Limb (tissue), 2 donors: ENCODE results near the gene TVP23A.
"Not testable (repeated sequence)": the region's sequence is repeated elsewhere in the genome, so short reads cannot be mapped to it uniquely, and the experiment has no call there.

Experiments used
- DNase-seq, 2 donors: peaks; one replicate each; pipeline ENCODE4 v3.0.0-alpha.2; 2016; ENCODE audit errors: extremely low spot score in 2 of 2

Gene TVP23A

DNA sequence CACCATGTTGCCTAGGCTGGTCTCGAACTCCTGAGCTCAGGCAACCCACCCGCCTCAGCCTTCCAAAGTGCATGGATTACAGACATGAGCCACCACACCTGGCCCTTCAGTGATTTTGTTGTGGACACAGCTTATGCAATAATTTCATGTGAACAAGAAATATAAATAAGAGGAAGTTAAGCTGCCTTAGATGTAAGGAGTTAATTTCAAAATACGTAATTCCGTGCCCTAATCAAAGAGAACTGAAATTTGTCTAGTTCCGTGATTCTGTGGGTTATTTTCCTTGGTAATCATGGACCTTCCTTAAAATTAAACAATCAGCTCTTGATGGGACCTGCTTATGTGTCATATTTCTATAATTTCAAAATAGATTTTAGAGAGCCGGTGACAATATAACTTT is 11.9 kb downstream of the TVP23A start:
- no peak for DNase-seq

DNA sequence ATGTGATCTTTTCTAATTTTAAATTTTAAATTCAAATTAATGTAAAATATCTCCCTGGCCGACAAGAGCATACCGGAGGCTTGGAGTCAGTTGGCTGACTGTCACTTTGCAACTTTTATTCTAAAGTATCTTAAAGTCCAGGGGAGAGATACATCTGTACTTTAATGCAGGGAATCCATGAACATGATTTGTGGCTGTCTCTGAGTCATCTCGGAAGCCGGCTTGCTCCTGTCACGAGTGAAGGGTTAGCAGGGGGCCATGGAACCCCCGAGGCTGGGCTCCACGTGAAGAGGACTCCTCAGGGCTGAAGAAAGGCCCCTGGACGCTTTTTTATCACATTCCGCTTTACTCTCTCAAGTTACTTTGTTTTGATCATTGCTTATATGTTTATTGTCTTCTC is 13.3 kb downstream of the TVP23A start:
- no peak for DNase-seq

GRCh38 chr16:10799736-10800135 is 18.9 kb downstream of the TVP23A start:
- DNase-seq, result no peak

GRCh38 chr16:10791048-10791447 is 27.5 kb downstream of the TVP23A start:
- DNase-seq, result no peak

- not testable (repeated sequence) for DNase-seq
Observed at GRCh38 chr16:10788630-10789029, 30.0 kb downstream of the TVP23A start.

GRCh38 chr16:10787304-10787703 is 31.3 kb downstream of the TVP23A start:
- no peak for DNase-seq

DNA sequence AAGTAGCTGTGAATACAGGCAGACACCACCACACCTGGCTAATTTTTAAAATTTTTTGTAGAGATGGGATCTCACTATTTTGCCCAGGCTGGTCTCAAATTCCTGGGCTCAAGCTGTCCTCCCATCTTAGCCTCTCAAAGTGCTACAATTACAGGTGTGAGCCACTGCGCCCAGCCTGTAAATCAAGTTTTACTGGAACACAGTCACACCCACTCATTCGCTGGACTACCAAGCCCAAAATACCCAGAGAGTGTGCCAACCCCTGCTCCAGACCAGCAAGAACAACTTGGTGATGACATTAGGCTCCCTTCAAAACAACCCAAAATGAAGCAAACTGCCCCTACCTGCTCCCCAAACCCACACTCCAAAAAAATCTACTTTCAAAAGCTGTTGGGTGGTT is 36.0 kb downstream of the TVP23A start:
- no peak for DNase-seq

GRCh38 chr16:10780628-10781027 is 38.0 kb downstream of the TVP23A start:
- no peak for DNase-seq

- not testable (repeated sequence) for DNase-seq
Observed at GRCh38 chr16:10779908-10780307, 38.7 kb downstream of the TVP23A start.

GRCh38 chr16:10777356-10777755 is 41.2 kb downstream of the TVP23A start:
- DNase-seq, result no peak

DNA sequence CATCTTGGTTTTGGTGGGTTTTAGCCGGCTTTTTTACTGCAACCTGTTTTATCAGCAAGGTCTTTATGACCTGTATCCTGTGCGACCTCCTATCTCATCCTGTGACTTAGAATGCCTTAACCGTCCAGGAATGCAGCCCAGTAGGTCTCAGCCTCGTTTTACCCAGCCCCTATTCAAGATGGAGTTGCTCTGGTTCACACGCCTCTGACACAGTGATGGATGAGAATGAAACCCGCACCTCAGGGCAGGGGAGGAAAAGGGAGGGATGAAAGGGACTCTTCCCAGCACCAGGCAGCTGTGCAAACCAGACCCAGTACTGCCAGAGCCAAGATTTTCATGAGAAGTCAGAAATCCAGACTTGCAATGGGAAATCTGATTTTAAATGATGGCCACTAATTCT is 41.7 kb downstream of the TVP23A start:
- not testable (repeated sequence) for DNase-seq

DNA sequence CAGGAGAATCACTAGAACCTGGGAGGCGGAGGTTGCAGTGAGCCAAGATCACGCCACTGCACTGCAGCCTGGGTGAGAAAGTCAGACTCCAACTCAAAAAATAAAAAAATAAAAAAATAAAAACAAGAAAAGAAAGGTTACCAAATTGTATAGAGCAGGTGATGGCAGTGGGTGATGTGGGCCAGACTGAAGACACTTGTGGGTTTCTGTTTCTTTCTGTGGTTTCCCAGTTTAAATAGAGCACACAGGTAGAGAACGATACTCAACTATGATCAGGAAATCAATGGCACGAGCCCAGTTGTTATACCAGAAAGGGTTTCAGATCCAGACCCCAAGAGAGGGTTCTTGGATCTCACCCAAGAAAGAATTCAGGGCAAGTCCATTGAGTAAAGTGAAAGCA is 42.3 kb downstream of the TVP23A start:
- no peak for DNase-seq

DNA sequence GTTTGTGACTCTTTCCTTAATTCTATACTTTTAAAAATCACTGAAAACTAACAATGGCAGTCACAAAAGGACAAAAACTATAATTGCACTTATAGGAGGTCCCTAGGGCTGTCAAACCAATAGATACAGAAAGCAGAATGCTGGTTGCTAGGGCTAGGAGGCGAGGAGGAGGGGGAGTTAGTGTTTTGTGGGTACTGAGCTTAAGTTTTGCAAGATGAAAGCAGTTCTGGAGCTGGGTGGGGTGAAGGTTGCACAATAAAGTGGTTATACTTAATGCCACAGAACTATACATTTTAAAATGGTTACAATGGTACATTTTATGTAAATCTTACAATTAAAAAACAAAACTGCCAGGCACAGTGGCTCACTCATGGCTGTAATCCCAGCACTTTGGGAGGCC is 47.7 kb downstream of the TVP23A start:
- no peak for DNase-seq

DNA sequence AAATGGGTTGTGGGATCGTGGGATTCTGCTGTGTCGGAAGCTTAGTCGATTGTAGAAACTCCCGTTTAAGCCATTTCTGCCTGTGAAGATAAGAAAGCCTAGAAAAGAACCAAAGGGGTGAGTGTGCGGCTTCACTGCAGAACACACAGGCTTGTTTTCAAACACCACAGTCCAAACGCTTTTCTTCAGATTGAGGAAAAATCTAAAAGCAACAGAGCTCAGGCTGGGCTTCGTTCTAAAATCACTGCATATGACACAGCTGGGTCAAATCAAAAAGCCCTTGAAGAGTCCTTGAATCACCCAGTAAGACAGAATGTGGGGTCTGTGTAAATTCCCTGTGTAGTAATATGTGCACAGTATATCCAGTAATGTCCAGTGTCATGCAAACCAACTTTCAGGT is 49.2 kb downstream of the TVP23A start:
- no peak for DNase-seq

DNA sequence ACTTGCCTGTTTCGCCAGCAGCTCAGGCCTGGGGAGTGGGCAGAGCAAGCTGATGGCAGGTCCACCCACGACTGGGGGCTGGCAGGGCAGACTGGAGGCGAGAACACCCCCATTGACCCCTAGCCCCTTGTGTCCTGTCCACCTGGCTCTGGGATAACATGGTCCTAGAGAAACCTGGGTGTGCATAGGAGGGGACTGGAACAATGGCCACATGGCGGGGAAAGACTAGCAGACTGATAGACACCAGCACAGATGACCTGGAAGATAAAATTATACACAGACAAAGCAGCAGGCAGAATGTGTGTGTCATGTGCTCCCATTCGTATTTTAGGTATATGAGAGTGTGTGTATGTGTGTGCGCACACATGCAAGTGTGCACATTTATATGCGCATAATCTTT is 51.5 kb downstream of the TVP23A start:
- DNase-seq, result no peak

DNA sequence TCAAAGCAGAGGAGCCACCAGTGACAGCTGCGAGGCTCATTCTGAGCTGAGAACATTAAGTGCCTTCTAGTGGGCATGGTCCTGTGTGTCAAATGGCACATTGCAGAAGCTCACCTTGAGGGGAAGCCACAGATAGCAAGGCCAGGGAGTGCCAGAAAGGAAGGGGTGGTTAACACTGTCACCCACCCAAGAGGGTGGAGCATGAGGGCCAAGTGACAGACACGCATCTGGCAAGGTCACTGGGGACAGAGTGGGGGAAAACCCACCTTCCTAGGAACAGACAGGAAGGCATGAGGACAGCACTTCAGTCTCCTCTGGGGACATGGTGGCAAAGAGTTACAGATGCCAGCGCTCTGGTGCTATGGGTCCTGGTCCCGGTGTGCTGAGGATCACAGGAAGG is 52.8 kb downstream of the TVP23A start:
- DNase-seq, result no peak

GRCh38 chr16:10763456-10763855 is 55.1 kb downstream of the TVP23A start:
- no peak for DNase-seq

GRCh38 chr16:10762336-10763016 is 56.1 kb downstream of the TVP23A start:
- DNase-seq, result no peak

DNA sequence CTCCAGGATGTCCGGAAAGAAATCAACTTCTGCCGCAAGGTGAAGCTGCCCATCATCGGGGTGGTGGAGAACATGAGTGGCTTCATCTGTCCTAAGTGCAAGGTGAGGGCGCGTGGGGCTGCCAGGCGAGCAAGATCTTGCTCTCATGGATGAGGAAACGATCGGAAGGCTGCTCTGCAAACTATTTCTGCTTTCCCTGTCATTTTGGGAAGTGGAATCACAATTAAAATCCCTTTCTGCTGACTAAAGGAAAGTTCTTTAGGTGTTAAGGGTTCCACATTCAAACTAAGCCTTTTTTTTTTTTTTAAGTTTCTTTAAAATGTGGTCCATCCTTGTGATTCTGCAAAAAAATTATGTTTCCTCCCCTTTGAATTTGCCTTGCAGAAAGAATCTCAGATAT is 57.2 kb downstream of the TVP23A start:
- no peak for DNase-seq

GRCh38 chr16:10760858-10761257 is 57.7 kb downstream of the TVP23A start:
- DNase-seq, result no peak

GRCh38 chr16:10756574-10756973 is 62.0 kb downstream of the TVP23A start:
- DNase-seq, result no peak

DNA sequence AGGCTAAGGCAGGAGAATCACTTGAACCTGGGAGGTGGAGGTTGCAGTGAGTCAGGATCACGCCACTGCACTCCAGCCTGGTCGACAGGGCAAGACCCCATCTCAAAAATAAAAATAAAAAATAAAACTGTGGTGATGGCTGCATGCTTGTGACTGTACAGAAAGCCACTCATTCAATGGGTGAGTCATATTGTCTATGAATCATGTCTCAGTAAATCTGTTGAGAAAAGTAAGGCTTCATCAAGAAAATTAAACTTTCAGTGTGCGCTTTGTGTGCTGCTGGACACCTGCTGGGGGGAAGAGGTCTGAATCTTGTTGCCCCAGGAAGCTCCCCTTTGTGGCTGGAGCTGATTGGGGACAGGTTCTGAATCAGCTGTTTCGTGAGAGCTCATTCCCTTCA is 63.7 kb downstream of the TVP23A start:
- no peak for DNase-seq

DNA sequence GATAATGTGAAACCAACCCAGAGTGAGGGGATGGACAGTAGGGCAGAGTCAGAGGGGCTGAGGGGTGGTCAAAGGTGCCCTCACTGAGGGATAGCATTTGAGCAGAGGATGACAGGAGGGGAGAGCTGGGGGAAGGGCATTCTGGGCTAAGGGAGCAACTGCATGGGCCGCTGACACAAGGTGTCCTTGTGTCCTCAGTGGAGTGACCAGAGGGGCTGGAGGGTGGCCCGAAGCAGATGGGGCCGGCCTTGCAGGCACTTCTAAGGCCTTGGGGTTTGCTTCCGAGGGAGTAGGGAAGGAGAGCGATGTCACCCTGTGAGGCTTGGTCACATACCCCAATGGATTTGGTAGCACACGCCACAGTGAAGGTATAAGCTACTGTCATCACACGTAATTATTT is 64.9 kb downstream of the TVP23A start:
- no peak for DNase-seq
